Activated T-helper 2 cell treated with anti-CD3 and anti-CD28 coated beads, Interferon-gamma antibody, Interleukin-2, Interleukin-4, amounts not matched to agents 10 μg/mL and 5 μg/mL and 100 μg/mL, durations not matched to agents 14 hours and 24 hours and 36 hours (primary cell): Measurements from ENCODE around the gene CDYL2. TPM values are rescaled to one million over a fixed set of nuclear protein-coding genes. Genes with fewer than 3 reads are reported as not detected.

ENCODE experiments used
- DNase-seq: peaks from one replicate; pipeline ENCODE4 v3.0.0; 2021; ENCODE audit warnings: low spot score
- H3K27ac Mint-ChIP-seq: one replicate; pipeline ENCODE4 v1.8.0; 2021; ENCODE audit warnings: mixed read lengths
- H3K27me3 Mint-ChIP-seq: one replicate; pipeline ENCODE4 v1.8.0; 2021; ENCODE audit warnings: low read depth, mixed read lengths
- H3K36me3 Mint-ChIP-seq: one replicate; pipeline ENCODE4 v1.8.0; 2021; ENCODE audit warnings: low read depth, mixed read lengths
- H3K4me1 Mint-ChIP-seq: one replicate; pipeline ENCODE4 v1.8.0; 2021; ENCODE audit warnings: low read depth, mixed read lengths
- H3K4me3 Mint-ChIP-seq: one replicate; pipeline ENCODE4 v1.8.0; 2021; ENCODE audit warnings: low read depth, mild to moderate bottlenecking, moderate library complexity, mixed read lengths
- H3K9me3 Mint-ChIP-seq: one replicate; pipeline ENCODE4 v1.8.0; 2021; ENCODE audit warnings: mixed read lengths
- intact Hi-C: fragments of 100-400 bp; cut with micrococcal nuclease; formaldehyde crosslinking; loops from one replicate; pipeline ENCODE4 v1.15.1; 2023
- total RNA-seq: library from RNA; stranded (reverse); gene quantifications from 2 replicates; pipeline ENCODE4 v1.2.3, GENCODE V29; 2022

CDYL2 gene
- total RNA-seq, 1 donor from 2014 or later: 26.2 TPM

DNA sequence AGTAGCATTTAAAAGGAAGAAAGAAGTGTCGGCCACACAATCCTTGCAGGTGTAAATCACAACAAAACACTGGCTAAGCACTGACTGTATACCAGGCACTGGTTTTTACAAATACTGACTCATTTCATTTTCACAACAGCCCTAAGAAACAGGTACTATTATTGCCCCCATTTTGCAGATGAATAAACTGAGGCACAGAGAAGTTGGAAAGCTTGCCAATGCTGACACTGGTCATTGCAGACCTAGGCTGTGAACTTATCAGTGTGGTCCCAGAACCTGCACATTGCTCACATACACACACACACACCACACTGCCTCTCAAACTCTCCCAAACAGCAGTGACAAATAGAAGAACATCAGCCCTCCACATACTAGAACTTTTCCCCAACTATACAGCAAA lies 37.6 kb downstream of the CDYL2 start:
- intact Hi-C loops: loop anchor here (10.0 kb wide), 1 partner anchor 112 kb away; no protein-coding TSS in a partner anchor
- H3K36me3 Mint-ChIP-seq: peaks cover 6% of the 10 kb centered on the region
- peaks cover 15% of the 10 kb centered on the region for H3K9me3 Mint-ChIP-seq
- H3K4me1 Mint-ChIP-seq: peaks cover 12% of the 10 kb centered on the region
- no peak overlapping the region for H3K27ac Mint-ChIP-seq
- no peak overlapping the region for H3K4me3 Mint-ChIP-seq
- H3K27me3 Mint-ChIP-seq: no peaks in the 10 kb centered on the region
- no peak for DNase-seq

DNA sequence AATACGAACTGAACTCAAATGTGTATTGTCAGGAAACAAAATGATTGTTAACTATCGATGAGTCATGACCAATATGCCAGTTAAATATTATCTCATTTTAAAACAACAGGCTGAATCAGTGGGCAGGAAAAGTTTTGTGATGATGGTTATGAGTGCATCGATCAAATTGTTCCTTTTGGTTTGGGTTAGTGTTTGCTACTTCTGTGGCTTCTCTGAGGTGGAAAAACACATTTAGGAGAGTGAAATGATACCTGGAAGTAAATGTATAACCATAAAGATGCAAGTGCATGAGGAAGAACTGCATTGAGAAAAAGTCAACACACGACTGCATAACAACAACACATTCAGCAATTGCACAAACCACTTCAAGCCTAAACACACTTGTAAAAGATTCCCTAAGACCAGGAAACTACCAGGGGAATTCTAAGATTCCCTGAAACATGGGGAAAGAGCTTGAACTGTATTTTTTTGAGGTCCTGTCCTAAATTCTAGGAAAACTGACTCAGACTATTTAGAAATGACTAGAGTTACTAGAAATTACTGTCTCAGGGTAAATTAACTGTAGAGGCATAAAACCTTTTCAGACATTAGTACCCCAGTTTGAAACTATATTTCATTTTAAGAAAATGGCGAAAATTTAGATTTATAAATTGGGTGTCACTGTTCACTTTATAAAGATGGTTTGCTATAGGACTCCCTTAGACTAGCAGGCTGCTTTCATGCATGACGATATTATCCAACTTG lies 44.8 kb downstream of the CDYL2 start:
- no peak for DNase-seq
- peaks cover 6% of the 10 kb centered on the region for H3K36me3 Mint-ChIP-seq
- no peaks in the 10 kb centered on the region for H3K27me3 Mint-ChIP-seq
- no peak overlapping the region for H3K4me3 Mint-ChIP-seq
- H3K27ac Mint-ChIP-seq: peak overlapping the region; percentile 80
- intact Hi-C loops: loop anchor here (1.0 to 10.0 kb wide), 5 partner anchors 48 to 222 kb away; no protein-coding TSS in a partner anchor
- no peaks in the 10 kb centered on the region for H3K9me3 Mint-ChIP-seq
- H3K4me1 Mint-ChIP-seq: peaks cover 22% of the 10 kb centered on the region

DNA sequence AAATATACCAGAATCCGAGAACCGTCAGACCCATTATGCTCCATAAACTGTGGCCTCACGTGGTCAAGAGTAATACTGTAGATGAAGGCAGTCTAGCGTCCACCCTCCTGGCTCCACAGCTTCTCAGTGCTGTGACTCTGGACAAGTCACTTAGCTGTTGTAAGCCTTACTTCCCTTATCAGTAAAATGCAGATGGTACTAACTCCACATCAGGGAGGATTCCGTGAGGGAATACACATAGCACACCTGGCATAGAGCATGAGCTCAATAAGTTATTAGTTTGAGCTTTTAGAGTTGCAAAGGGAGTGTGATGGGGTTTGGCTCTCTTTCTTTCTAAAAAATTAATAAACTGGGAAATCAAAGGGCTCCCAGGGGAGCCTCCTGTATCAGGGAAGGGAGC lies 49.9 kb downstream of the CDYL2 start:
- Mint-ChIP-seq H3K4me3 (no peak overlapping the region), H3K36me3 (no peaks in the 10 kb centered on the region), H3K4me1 (peaks cover 22% of the 10 kb centered on the region)

DNA sequence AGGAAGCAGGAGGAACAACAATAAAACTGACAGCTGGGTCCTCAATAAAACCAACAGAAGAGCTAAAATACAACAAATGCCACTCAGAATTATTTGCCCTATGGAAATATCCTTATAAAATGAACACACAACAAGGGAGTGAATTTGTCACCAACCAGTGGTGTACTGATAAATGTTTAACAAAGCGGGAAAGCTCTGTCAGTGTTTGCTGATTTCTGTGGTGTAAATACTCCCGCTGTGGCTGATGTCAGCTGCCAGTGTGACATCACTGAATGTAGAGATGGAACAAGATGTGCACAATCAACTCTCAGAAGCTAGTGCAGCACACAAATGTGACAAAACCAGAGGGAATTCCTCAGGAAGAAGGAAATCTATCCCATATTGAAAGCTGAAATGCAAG lies 51.9 kb downstream of the CDYL2 start:
- Mint-ChIP-seq H3K4me3 (no peak overlapping the region), H3K36me3 (no peaks in the 10 kb centered on the region), H3K9me3 (no peaks in the 10 kb centered on the region), H3K4me1 (peaks cover 17% of the 10 kb centered on the region), H3K27ac (no peak overlapping the region), H3K27me3 (peaks cover 1% of the 10 kb centered on the region)
- intact Hi-C loops: loop anchor here (10.0 kb wide), 1 partner anchor 58 kb away; no protein-coding TSS in a partner anchor
- no peak for DNase-seq

More for the DNA sequence above, 49.9 kb downstream of the CDYL2 start:
- intact Hi-C loops: loop anchor here (10.0 kb wide), 1 partner anchor 60 kb away; no protein-coding TSS in a partner anchor
- peaks cover 1% of the 10 kb centered on the region for H3K27me3 Mint-ChIP-seq
- no peaks in the 10 kb centered on the region for H3K9me3 Mint-ChIP-seq
- DNase-seq: no peak
- no peak overlapping the region for H3K27ac Mint-ChIP-seq

DNA sequence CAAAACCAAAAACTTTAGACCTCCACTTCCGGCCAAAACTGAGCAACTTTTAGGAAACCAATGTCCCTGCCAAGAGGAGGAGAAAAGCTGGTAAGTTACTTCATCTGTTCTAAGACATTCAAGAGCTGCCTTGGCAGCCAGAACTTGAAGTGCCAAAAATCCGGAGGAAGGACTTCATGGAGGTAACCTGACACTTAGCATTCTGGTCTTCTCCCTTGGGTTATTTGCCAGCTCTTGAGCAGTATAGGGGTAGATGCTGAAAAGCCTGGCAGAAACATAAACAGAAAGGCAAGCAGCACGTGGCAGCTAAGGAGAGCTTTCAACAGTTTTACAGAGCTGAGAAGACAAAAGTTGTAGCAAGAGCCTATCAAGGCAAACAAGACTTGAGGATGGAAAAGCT lies 53.2 kb downstream of the CDYL2 start:
- intact Hi-C loops: loop anchor here (10.0 kb wide), 1 partner anchor 56 kb away; no protein-coding TSS in a partner anchor
- H3K9me3 Mint-ChIP-seq: no peaks in the 10 kb centered on the region
- no peak for DNase-seq
- peaks cover 17% of the 10 kb centered on the region for H3K4me1 Mint-ChIP-seq
- no peaks in the 10 kb centered on the region for H3K36me3 Mint-ChIP-seq
- H3K27me3 Mint-ChIP-seq: peaks cover 1% of the 10 kb centered on the region
- H3K4me3 Mint-ChIP-seq: no peak overlapping the region
- H3K27ac Mint-ChIP-seq: no peak overlapping the region

DNA sequence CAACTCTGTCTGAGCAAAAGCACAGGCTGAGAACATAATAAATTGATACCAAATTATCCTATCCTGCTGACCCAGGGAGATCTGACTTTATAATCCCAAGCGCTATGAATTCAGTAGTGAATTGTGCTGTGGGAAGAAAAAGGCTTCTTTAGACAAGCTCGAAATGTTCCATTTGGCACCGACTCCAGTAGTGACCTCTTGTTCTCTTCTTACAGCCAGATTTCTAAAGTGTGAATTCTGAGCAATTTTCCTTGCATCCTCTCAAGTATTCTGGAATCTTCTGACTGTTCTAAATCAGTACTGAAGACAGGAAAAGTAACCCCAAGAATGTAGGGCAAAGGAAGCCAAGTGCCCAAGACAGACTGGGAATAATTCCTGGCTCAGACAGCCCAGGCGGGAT lies 58.2 kb downstream of the CDYL2 start:
- intact Hi-C loops: no loop called here
- peaks cover 13% of the 10 kb centered on the region for H3K4me1 Mint-ChIP-seq
- H3K36me3 Mint-ChIP-seq: peaks cover 9% of the 10 kb centered on the region
- H3K27ac Mint-ChIP-seq: no peak overlapping the region
- no peak overlapping the region for H3K4me3 Mint-ChIP-seq
- DNase-seq: no peak
- peaks cover 1% of the 10 kb centered on the region for H3K27me3 Mint-ChIP-seq
- H3K9me3 Mint-ChIP-seq: peaks cover 13% of the 10 kb centered on the region

DNA sequence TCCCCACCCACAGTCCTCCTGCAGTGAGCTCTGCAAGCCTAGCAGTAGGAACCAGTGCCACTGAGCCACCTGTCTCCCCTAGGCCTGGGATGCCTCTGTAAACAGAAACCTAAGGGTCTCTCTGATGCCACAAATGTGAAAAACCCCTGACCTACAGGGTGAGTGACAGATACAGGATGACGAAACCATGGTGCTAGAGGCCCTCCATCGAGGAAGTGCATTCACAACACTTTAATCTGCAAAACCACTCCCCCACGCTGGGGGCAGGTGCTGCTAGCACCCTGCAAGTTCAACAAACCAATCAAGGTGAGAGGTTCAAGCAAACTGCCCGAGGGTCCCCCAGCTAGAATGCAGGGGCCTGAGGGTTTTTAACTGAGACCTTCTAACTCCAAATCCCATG lies 59.5 kb downstream of the CDYL2 start:
- Mint-ChIP-seq H3K4me1 (peaks cover 13% of the 10 kb centered on the region), H3K36me3 (peaks cover 11% of the 10 kb centered on the region), H3K4me3 (no peak overlapping the region), H3K27me3 (peaks cover 1% of the 10 kb centered on the region), H3K27ac (no peak overlapping the region), H3K9me3 (peaks cover 22% of the 10 kb centered on the region)
- intact Hi-C loops: no loop called here
- DNase-seq: no peak

DNA sequence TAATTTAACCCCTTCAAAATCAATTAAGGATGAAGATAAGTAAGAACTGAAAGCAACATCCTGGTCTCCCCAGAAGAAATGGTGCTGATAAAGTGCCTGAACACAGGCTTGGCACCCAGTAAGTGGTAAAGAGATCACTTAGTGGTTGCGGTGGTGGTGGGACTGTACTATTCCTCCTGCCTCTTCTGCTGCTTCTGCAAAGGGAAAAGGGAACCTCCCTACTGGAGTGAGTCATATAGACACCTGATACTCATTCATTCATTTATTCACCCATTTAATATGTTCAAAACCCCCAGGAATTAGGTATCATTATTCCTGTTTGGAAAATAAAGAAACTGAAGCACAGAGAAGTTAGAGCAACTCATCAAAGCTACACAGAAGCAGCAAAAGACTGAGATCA lies 60.6 kb downstream of the CDYL2 start:
- DNase-seq: no peak
- Mint-ChIP-seq H3K4me3 (no peak overlapping the region), H3K27me3 (no peaks in the 10 kb centered on the region), H3K9me3 (peaks cover 31% of the 10 kb centered on the region), H3K27ac (no peak overlapping the region), H3K4me1 (peaks cover 24% of the 10 kb centered on the region), H3K36me3 (peaks cover 22% of the 10 kb centered on the region)
- intact Hi-C loops: no loop called here

DNA sequence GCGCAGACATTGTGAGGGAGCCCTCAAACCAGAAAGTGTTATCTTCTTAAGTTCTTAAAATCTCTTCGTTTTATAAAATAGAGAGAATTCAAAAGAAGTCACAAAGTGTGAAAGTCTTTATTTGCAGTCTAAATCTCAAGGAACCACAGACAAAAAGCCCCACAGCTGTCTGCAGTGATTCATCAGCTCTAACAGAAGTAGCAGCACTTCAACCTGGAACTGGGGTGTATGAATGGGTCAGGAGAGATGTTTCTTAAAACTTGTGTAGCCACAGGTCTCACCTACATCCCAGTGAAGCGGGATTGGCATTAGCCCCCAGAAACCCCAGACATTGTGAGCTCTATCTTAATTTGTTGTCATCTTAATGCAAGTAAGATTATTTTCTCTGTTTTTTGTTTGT lies 61.1 kb downstream of the CDYL2 start:
- intact Hi-C loops: no loop called here
- Mint-ChIP-seq H3K4me3 (no peak overlapping the region), H3K9me3 (peaks cover 31% of the 10 kb centered on the region), H3K36me3 (peaks cover 22% of the 10 kb centered on the region), H3K4me1 (peaks cover 24% of the 10 kb centered on the region), H3K27ac (no peak overlapping the region), H3K27me3 (no peaks in the 10 kb centered on the region)
- DNase-seq: no peak

DNA sequence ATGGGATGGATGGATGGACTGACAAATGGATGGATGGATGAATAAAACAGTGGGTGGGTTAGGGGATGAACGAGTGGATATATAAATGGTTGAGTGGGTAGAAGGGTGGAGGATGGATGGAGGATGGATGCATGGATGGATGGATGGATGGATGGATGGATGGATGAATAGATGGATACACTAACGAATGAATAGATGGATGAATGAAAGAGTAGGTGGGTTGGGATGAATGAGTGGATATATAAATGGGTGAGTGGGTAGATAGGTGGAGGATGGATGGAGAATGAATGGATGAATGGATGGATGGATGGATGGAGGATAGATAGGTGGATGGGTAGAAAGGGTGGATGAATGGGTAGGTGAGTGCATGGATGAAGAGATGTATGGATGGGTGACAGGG lies 62.1 kb downstream of the CDYL2 start:
- Mint-ChIP-seq H3K4me1 (peaks cover 24% of the 10 kb centered on the region), H3K27ac (no peak overlapping the region), H3K4me3 (no peak overlapping the region), H3K36me3 (peaks cover 22% of the 10 kb centered on the region), H3K27me3 (no peaks in the 10 kb centered on the region), H3K9me3 (peaks cover 31% of the 10 kb centered on the region)
- no peak for DNase-seq
- intact Hi-C loops: no loop called here

DNA sequence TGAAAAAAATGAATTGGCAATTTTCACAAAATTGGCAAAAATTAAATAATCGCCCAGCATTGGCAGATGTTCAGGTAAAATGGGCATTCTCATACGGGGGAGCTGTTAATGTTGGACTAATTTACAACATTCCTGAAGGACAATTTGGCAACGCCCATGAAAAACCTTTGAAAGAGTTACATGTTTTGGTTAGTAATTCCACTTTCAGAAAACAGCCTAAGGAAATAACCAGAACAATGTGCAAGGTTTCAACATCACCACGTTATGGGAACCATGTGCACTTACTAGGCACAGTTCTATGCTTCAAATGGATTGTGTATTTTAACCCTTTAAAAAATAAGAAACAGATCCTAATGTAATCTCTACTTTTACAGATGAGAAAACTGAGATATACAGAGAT lies 62.7 kb downstream of the CDYL2 start:
- peaks cover 24% of the 10 kb centered on the region for H3K4me1 Mint-ChIP-seq
- no peak overlapping the region for H3K4me3 Mint-ChIP-seq
- no peak for DNase-seq
- intact Hi-C loops: no loop called here
- no peak overlapping the region for H3K27ac Mint-ChIP-seq
- H3K9me3 Mint-ChIP-seq: peaks cover 31% of the 10 kb centered on the region
- peaks cover 22% of the 10 kb centered on the region for H3K36me3 Mint-ChIP-seq
- no peaks in the 10 kb centered on the region for H3K27me3 Mint-ChIP-seq

DNA sequence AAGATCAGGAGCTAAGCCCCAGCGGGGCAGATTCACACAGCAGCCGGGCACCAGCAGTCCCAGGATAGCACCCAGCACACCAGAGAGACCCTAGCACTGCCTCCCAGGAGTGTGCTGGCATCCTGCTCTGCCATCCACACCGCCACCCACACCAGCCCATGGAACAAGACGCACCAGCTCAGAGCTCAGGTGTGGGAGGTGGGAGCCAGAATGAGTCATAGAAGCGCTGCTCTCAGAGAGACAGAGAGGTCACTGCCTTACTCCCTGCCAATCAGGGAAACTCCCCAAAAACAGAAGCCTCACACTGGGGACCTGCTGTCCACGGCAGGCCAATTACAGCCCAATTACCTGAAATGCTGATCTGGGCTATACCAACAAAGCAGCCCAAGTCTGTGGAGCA lies 64.9 kb downstream of the CDYL2 start:
- intact Hi-C loops: no loop called here
- peaks cover 25% of the 10 kb centered on the region for H3K36me3 Mint-ChIP-seq
- no peak overlapping the region for H3K4me3 Mint-ChIP-seq
- H3K9me3 Mint-ChIP-seq: peaks cover 31% of the 10 kb centered on the region
- H3K27ac Mint-ChIP-seq: no peak overlapping the region
- no peaks in the 10 kb centered on the region for H3K27me3 Mint-ChIP-seq
- no peak for DNase-seq
- peaks cover 22% of the 10 kb centered on the region for H3K4me1 Mint-ChIP-seq

DNA sequence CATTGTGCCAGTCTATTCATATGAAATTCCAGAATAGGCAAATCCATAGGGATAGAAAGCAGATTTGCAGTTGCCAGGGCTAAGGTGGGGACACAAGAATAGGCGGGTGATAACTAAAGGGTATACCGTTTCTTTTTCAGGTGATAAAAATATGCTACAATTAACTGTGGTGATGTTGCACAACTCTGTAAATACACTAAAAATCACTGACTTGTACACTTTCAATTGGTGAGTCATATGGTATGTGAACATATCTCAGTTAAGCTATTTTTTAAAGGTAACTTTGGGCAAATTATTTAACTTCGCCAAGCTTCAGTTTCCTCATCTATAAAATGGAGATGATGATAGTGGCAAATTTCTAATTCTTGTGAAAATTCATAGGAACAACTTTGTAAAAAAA lies 65.9 kb downstream of the CDYL2 start:
- no peak for DNase-seq
- Mint-ChIP-seq H3K27me3 (no peaks in the 10 kb centered on the region), H3K9me3 (peaks cover 31% of the 10 kb centered on the region), H3K4me1 (peaks cover 18% of the 10 kb centered on the region), H3K36me3 (peaks cover 25% of the 10 kb centered on the region), H3K27ac (no peak overlapping the region), H3K4me3 (no peak overlapping the region)
- intact Hi-C loops: no loop called here
